PC-3 (cell line): ENCODE data around the gene CELA2B.
"Not testable (repeated sequence)": the region's sequence is repeated elsewhere in the genome, so short reads cannot be mapped to it uniquely, and the experiment has no call there.

ENCODE experiments used
- CTCF ChIP-seq: fragments of 300-600 bp; sonication (generic); conservative IDR thresholded peaks from 2 replicates; pipeline ENCODE4 v1.5.1; 2017; ENCODE audit warnings: antibody characterized with exemption, low read depth, mild to moderate bottlenecking, low read length
- EZH2 ChIP-seq: fragments of 300-600 bp; sonication (generic); IDR thresholded peaks from one replicate; pipeline ENCODE4 v1.6.1; 2017; ENCODE audit warnings: antibody characterized with exemption, mild to moderate bottlenecking, low read length; ENCODE audit not compliant: unreplicated experiment
- EZH2phosphoT487 ChIP-seq: fragments of 300-600 bp; sonication (generic); IDR thresholded peaks from 2 replicates; pipeline ENCODE4 v1.6.1; 2018; ENCODE audit warnings: mild to moderate bottlenecking, antibody characterized with exemption, low read length, borderline replicate concordance

DNA sequence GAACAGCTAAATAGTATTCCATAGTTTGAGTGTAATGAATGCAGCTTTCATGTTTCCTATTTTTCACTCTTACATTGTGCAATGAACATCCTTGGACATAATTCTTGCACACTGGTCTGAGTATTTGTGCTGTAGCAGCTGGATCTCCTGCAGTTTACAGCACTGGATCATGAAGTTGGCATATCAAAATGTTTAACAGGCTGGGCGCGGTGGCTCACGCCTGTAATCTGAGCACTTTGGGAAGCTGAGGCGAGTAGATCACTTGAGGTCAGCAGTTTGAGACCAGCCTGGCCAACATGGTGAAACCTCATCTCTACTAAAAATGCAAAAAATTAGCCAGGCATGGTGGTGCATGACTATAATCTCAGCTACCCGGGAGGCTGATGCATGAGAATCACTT is 4.8 kb upstream of the CELA2B start:
- not testable (repeated sequence) for TF ChIP-seq CTCF, EZH2, EZH2phosphoT487
